PC-3 (cell line): Measurements from ENCODE around the gene TNFRSF4. TPM values are rescaled to one million over a fixed set of nuclear protein-coding genes. Genes with fewer than 3 reads are reported as not detected.

Source experiments
- ATAC-seq: fragments of 200-7000 bp; cut with Tn5 transposase; 2 replicates; pipeline ENCODE4 v1.9.1; 2020; ENCODE audit warnings: mild to moderate bottlenecking, moderate library complexity
- BruUV-seq: library from RNA; stranded (reverse); fragments of 400-500 nt; replicated peaks from 2 replicates; lab custom pipeline; 2021; lab: Mats Ljungman, UMichigan
- CTCF ChIA-PET: fragments of 300-600 bp; sonication (Branson Sonifier 250); formaldehyde crosslinking; loops from one replicate; lab custom pipeline; 2022; ENCODE audit warnings: antibody characterized with exemption; lab: Charles Lee
- POLR2A ChIA-PET: fragments of 300-600 bp; sonication (Branson Sonifier 250); formaldehyde crosslinking; loops from one replicate; lab custom pipeline; 2022; ENCODE audit warnings: antibody characterized with exemption; ENCODE audit not compliant: unreplicated experiment; lab: Charles Lee
- DNase-seq: peaks from one replicate; pipeline ENCODE4 v3.0.0-alpha.2; 2015
- H2AFZ ChIP-seq: fragments of 300-600 bp; sonication (generic); 2 replicates; pipeline ENCODE4 v1.6.0; 2016; ENCODE audit warnings: antibody characterized with exemption, low read length
- H3F3A ChIP-seq: fragments of 300-600 bp; sonication (generic); one replicate; pipeline ENCODE4 v1.6.0; 2017; ENCODE audit warnings: antibody characterized with exemption, low read length, control low read depth, mild to moderate bottlenecking; ENCODE audit not compliant: unreplicated experiment
- H3K27ac ChIP-seq: fragments of 300-600 bp; sonication (generic); 2 replicates; pipeline ENCODE4 v1.5.1; 2016; ENCODE audit warnings: mild to moderate bottlenecking, low read length
- H3K27me3 ChIP-seq: fragments of 300-600 bp; sonication (generic); 2 replicates; pipeline ENCODE4 v1.6.1; 2016; ENCODE audit warnings: low read length, mixed read lengths
- H3K36me3 ChIP-seq: fragments of 300-600 bp; sonication (generic); 2 replicates; pipeline ENCODE4 v1.6.1; 2016; ENCODE audit warnings: low read depth, mixed run types, low read length, mixed read lengths
- H3K4me1 ChIP-seq: fragments of 300-600 bp; sonication (generic); 2 replicates; pipeline ENCODE4 v1.5.1; 2016; ENCODE audit warnings: low read length; ENCODE audit not compliant: insufficient read depth
- H3K4me2 ChIP-seq: fragments of 300-600 bp; sonication (generic); 2 replicates; pipeline ENCODE4 v1.6.0; 2016; ENCODE audit warnings: low read length
- H3K4me3 ChIP-seq: fragments of 300-600 bp; sonication (generic); 2 replicates; pipeline ENCODE4 v1.5.1; 2016; ENCODE audit warnings: mild to moderate bottlenecking, low read length, mixed read lengths
- H3K79me2 ChIP-seq: fragments of 300-600 bp; sonication (generic); 2 replicates; pipeline ENCODE4 v1.6.1; 2017; ENCODE audit warnings: low read length, mixed read lengths
- H3K9ac ChIP-seq: fragments of 300-600 bp; sonication (generic); 2 replicates; pipeline ENCODE4 v1.6.0; 2016; ENCODE audit warnings: mild to moderate bottlenecking, low read length
- H3K9me2 ChIP-seq: fragments of 300-600 bp; sonication (generic); replicated peaks from 2 replicates; pipeline ENCODE4 v1.6.1; 2016; ENCODE audit warnings: mixed run types, low read length, mixed read lengths
- H3K9me3 ChIP-seq: fragments of 300-600 bp; sonication (generic); 2 replicates; pipeline ENCODE4 v1.6.1; 2016; ENCODE audit warnings: low read length, mixed read lengths
- H4K20me1 ChIP-seq: fragments of 300-600 bp; sonication (generic); 2 replicates; pipeline ENCODE4 v1.6.1; 2016; ENCODE audit warnings: low read length, mixed read lengths
- CTCF ChIP-seq: fragments of 300-600 bp; sonication (generic); conservative IDR thresholded peaks from 2 replicates; pipeline ENCODE4 v1.5.1; 2017; ENCODE audit warnings: antibody characterized with exemption, low read depth, mild to moderate bottlenecking, low read length
- EZH2 ChIP-seq: fragments of 300-600 bp; sonication (generic); IDR thresholded peaks from one replicate; pipeline ENCODE4 v1.6.1; 2017; ENCODE audit warnings: antibody characterized with exemption, mild to moderate bottlenecking, low read length; ENCODE audit not compliant: unreplicated experiment
- EZH2phosphoT487 ChIP-seq: fragments of 300-600 bp; sonication (generic); IDR thresholded peaks from 2 replicates; pipeline ENCODE4 v1.6.1; 2018; ENCODE audit warnings: mild to moderate bottlenecking, antibody characterized with exemption, low read length, borderline replicate concordance
- intact Hi-C: fragments of 100-400 bp; cut with micrococcal nuclease; formaldehyde crosslinking; loops from 2 replicates; pipeline ENCODE4 v1.9.0; 2023
- total RNA-seq: library from RNA; depleted of rRNA; stranded (reverse); fragments of >200 nt; gene quantifications from 2 replicates; pipeline ENCODE4 v1.2.3, GENCODE V29; 2014

Gene TNFRSF4
- total RNA-seq, 1 experiment from 2014 or later: 0.11 TPM

- Histone ChIP-seq H3K4me3 (peak overlapping the region; percentile 90), H2AFZ (peak overlapping the region; percentile 60), H3K4me2 (peak overlapping the region; percentile 82), H3K36me3 (no peaks in the 10 kb centered on the region), H3K79me2 (peaks cover 59% of the 10 kb centered on the region), H3K4me1 (peaks cover 19% of the 10 kb centered on the region), H3K9me3 (no peaks in the 10 kb centered on the region), H3K9me2 (no peaks in the 10 kb centered on the region), H3F3A (no peaks in the 10 kb centered on the region), H3K27me3 (no peaks in the 10 kb centered on the region), H3K27ac (peak overlapping the region; percentile 73), H3K9ac (peak overlapping the region; percentile 77), H4K20me1 (peaks cover 41% of the 10 kb centered on the region)
- ChIA-PET POLR2A (no interaction called here), CTCF (interaction anchor here (2.8 kb wide), 1 partner anchor 42 kb away, joined by 16 read pairs; no protein-coding TSS in a partner anchor)
- TF ChIP-seq CTCF: no peak
- no peak for TF ChIP-seq EZH2
- TF ChIP-seq EZH2phosphoT487: no peak
- TSS peak; percentile 58 for BruUV-seq
- intact Hi-C loops: loop anchor here (2.0 kb wide), 2 partner anchors 41 to 67 kb away; no protein-coding TSS in a partner anchor
- ATAC-seq: peak; percentile 3
- DNase-seq: peak; percentile 46
Observed at GRCh38 chr1:1163538-1164070, 50.3 kb downstream of the TNFRSF4 start.

GRCh38 chr1:1162597-1163537 lies 51.1 kb downstream of the TNFRSF4 start:
- H3K9me2 ChIP-seq: no peaks in the 10 kb centered on the region
- CTCF ChIA-PET: no interaction called here
- peak overlapping the region; percentile 77 for H3K9ac ChIP-seq
- H3K27ac ChIP-seq: peak overlapping the region; percentile 73
- H3K4me3 ChIP-seq: peak overlapping the region; percentile 90
- DNase-seq (peak; percentile 97), ATAC-seq (peak; percentile 41)
- H3K27me3 ChIP-seq: no peaks in the 10 kb centered on the region
- H3K79me2 ChIP-seq: peaks cover 51% of the 10 kb centered on the region
- TF ChIP-seq CTCF: no peak
- TF ChIP-seq EZH2: no peak
- H2AFZ ChIP-seq: peak overlapping the region; percentile 60
- POLR2A ChIA-PET: interaction anchor here (0.5 kb wide), 1 partner anchor 196 kb away, joined by 4 read pairs; no protein-coding TSS in a partner anchor
- no peaks in the 10 kb centered on the region for H3F3A ChIP-seq
- peaks cover 35% of the 10 kb centered on the region for H4K20me1 ChIP-seq
- no peaks in the 10 kb centered on the region for H3K36me3 ChIP-seq
- peaks cover 27% of the 10 kb centered on the region for H3K4me1 ChIP-seq
- intact Hi-C loops: no loop called here
- H3K4me2 ChIP-seq: peak overlapping the region; percentile 82
- no TSS peak for BruUV-seq
- H3K9me3 ChIP-seq: no peaks in the 10 kb centered on the region
